ENCODE results near the gene ROPN1B. TPM values are rescaled to one million over a fixed set of nuclear protein-coding genes. Genes with fewer than 3 reads are reported as not detected.

The ROPN1B gene
- polyA plus RNA-seq, 3 donors = 0.68 to 1.1 (median 0.76) TPM

- DNase-seq (ENCODE audit: extremely low read depth in 1 of 11, low read depth in 9 of 11, low spot score in 4 of 11) = no peak
These were observed 54.4 kb downstream of the ROPN1B start for GRCh38 chr3:126023390-126023789.

GRCh38 chr3:126024049-126024854, 55.3 kb downstream of the ROPN1B start:
- no peak for DNase-seq (ENCODE audit: extremely low read depth in 1 of 11, low read depth in 9 of 11, low spot score in 4 of 11)

- DNase-seq (ENCODE audit: extremely low read depth in 1 of 11, low read depth in 9 of 11, low spot score in 4 of 11) = no peak
These were observed 56.2 kb downstream of the ROPN1B start for GRCh38 chr3:126025116-126025729.

GRCh38 chr3:126025862-126026261, 56.9 kb downstream of the ROPN1B start:
- DNase-seq (ENCODE audit: extremely low read depth in 1 of 11, low read depth in 9 of 11, low spot score in 4 of 11) = no peak

- DNase-seq (ENCODE audit: extremely low read depth in 1 of 11, low read depth in 9 of 11, low spot score in 4 of 11) = no peak
These were observed 57.3 kb downstream of the ROPN1B start for GRCh38 chr3:126026277-126026751.

GRCh38 chr3:126026761-126027160, 57.8 kb downstream of the ROPN1B start:
- DNase-seq (ENCODE audit: extremely low read depth in 1 of 11, low read depth in 9 of 11, low spot score in 4 of 11) = no peak

GRCh38 chr3:126028096-126028495, 59.1 kb downstream of the ROPN1B start:
- no peak for DNase-seq (ENCODE audit: extremely low read depth in 1 of 11, low read depth in 9 of 11, low spot score in 4 of 11)

GRCh38 chr3:126029241-126029640, 60.3 kb downstream of the ROPN1B start:
- DNase-seq (ENCODE audit: extremely low read depth in 1 of 11, low read depth in 9 of 11, low spot score in 4 of 11) = no peak

- DNase-seq (ENCODE audit: extremely low read depth in 1 of 11, low read depth in 9 of 11, low spot score in 4 of 11) = no peak
These were observed 61.5 kb downstream of the ROPN1B start for GRCh38 chr3:126030455-126030854.

- DNase-seq (ENCODE audit: extremely low read depth in 1 of 11, low read depth in 9 of 11, low spot score in 4 of 11) = no peak
These were observed 63.0 kb downstream of the ROPN1B start for GRCh38 chr3:126031981-126032471.

Other genes starting within 250 kb of the ROPN1B start
- 10 to 100 TPM; 72.5 to 78.3 (median 74.3) TPM for gene SLC41A3, start 114.9 kb downstream of the ROPN1B start, polyA plus RNA-seq (ENCODE audit: insufficient read length in 3 of 3)
- 10 to 100 TPM; 41.1 to 50.8 (median 43.0) TPM for gene ALDH1L1, start 211.4 kb downstream of the ROPN1B start, polyA plus RNA-seq (ENCODE audit: insufficient read length in 3 of 3)

Measured in renal cortex interstitium (tissue), 11 donors.